Measurements from ENCODE around the gene LAMA3.

Gene LAMA3

GRCh38 chr18:23772327-23773024 lies 83.2 kb downstream of the LAMA3 start:
- H3K27me3 Mint-ChIP-seq = peaks cover 7% of the 10 kb centered on the region
- ATAC-seq (ENCODE audit: low read depth) (no peak), DNase-seq (ENCODE audit: low spot score in 2 of 2) (no peak)
- H3K36me3 Mint-ChIP-seq = no peaks in the 10 kb centered on the region
- no peak overlapping the region for H3K4me3 Mint-ChIP-seq
- H3K27ac Mint-ChIP-seq = no peak overlapping the region
- peaks cover 6% of the 10 kb centered on the region for H3K9me3 Mint-ChIP-seq
- H3K4me1 Mint-ChIP-seq = no peaks in the 10 kb centered on the region

- Mint-ChIP-seq H3K4me1 (no peaks in the 10 kb centered on the region), H3K27ac (no peak overlapping the region), H3K36me3 (no peaks in the 10 kb centered on the region), H3K9me3 (no peaks in the 10 kb centered on the region), H3K4me3 (no peak overlapping the region), H3K27me3 (peaks cover 11% of the 10 kb centered on the region)
- ATAC-seq (ENCODE audit: low read depth) = no peak
- DNase-seq (ENCODE audit: low spot score in 2 of 2) = no peak
Observed at GRCh38 chr18:23776306-23776705, 87.1 kb downstream of the LAMA3 start.

- no peaks in the 10 kb centered on the region for H3K4me1 Mint-ChIP-seq
- no peaks in the 10 kb centered on the region for H3K36me3 Mint-ChIP-seq
- H3K4me3 Mint-ChIP-seq = no peak overlapping the region
- ATAC-seq (ENCODE audit: low read depth) (no peak), DNase-seq (ENCODE audit: low spot score in 2 of 2) (no peak)
- no peak overlapping the region for H3K27ac Mint-ChIP-seq
- H3K27me3 Mint-ChIP-seq = peaks cover 13% of the 10 kb centered on the region
- no peaks in the 10 kb centered on the region for H3K9me3 Mint-ChIP-seq
Observed at GRCh38 chr18:23778828-23779227, 89.6 kb downstream of the LAMA3 start.

- ATAC-seq (ENCODE audit: low read depth) (no peak), DNase-seq (ENCODE audit: low spot score in 2 of 2) (no peak)
- Mint-ChIP-seq H3K36me3 (no peaks in the 10 kb centered on the region), H3K9me3 (no peaks in the 10 kb centered on the region), H3K4me1 (no peaks in the 10 kb centered on the region), H3K27me3 (peaks cover 20% of the 10 kb centered on the region), H3K4me3 (no peak overlapping the region), H3K27ac (no peak overlapping the region)
Observed at GRCh38 chr18:23779696-23780303, 90.5 kb downstream of the LAMA3 start.

GRCh38 chr18:23784832-23785245 lies 95.6 kb downstream of the LAMA3 start:
- peaks cover 12% of the 10 kb centered on the region for H3K9me3 Mint-ChIP-seq
- H3K4me1 Mint-ChIP-seq = no peaks in the 10 kb centered on the region
- H3K27me3 Mint-ChIP-seq = peaks cover 21% of the 10 kb centered on the region
- ATAC-seq (ENCODE audit: low read depth) (no peak), DNase-seq (ENCODE audit: low spot score in 2 of 2) (no peak)
- no peak overlapping the region for H3K27ac Mint-ChIP-seq
- H3K36me3 Mint-ChIP-seq = peaks cover 5% of the 10 kb centered on the region
- H3K4me3 Mint-ChIP-seq = no peak overlapping the region

- H3K27ac Mint-ChIP-seq = no peak overlapping the region
- no peak for ATAC-seq (ENCODE audit: low read depth)
Observed at GRCh38 chr18:23793051-23793450, 103.8 kb downstream of the LAMA3 start.

GRCh38 chr18:23793985-23794867 lies 105.0 kb downstream of the LAMA3 start:
- H3K4me1 Mint-ChIP-seq = no peaks in the 10 kb centered on the region
- H3K4me3 Mint-ChIP-seq = no peak overlapping the region
- H3K27ac Mint-ChIP-seq = no peak overlapping the region
- peaks cover 9% of the 10 kb centered on the region for H3K27me3 Mint-ChIP-seq
- DNase-seq (ENCODE audit: low spot score in 2 of 2) (no peak), ATAC-seq (ENCODE audit: low read depth) (no peak)
- peaks cover 4% of the 10 kb centered on the region for H3K9me3 Mint-ChIP-seq
- no peaks in the 10 kb centered on the region for H3K36me3 Mint-ChIP-seq

More at GRCh38 chr18:23793051-23793450, 103.8 kb downstream of the LAMA3 start:
- DNase-seq (ENCODE audit: low spot score in 2 of 2) = no peak
- Mint-ChIP-seq H3K4me3 (no peak overlapping the region), H3K27me3 (peaks cover 6% of the 10 kb centered on the region), H3K9me3 (peaks cover 4% of the 10 kb centered on the region), H3K4me1 (no peaks in the 10 kb centered on the region), H3K36me3 (no peaks in the 10 kb centered on the region)

- DNase-seq (ENCODE audit: low spot score in 2 of 2) = no peak
- no peaks in the 10 kb centered on the region for H3K4me1 Mint-ChIP-seq
- H3K27me3 Mint-ChIP-seq = peaks cover 13% of the 10 kb centered on the region
- H3K36me3 Mint-ChIP-seq = no peaks in the 10 kb centered on the region
- no peak overlapping the region for H3K4me3 Mint-ChIP-seq
- ATAC-seq (ENCODE audit: low read depth) = no peak
- H3K9me3 Mint-ChIP-seq = peaks cover 2% of the 10 kb centered on the region
- no peak overlapping the region for H3K27ac Mint-ChIP-seq
Observed at GRCh38 chr18:23798249-23798648, 109.0 kb downstream of the LAMA3 start.

- ATAC-seq (ENCODE audit: low read depth) (no peak), DNase-seq (ENCODE audit: low spot score in 2 of 2) (no peak)
- no peaks in the 10 kb centered on the region for H3K36me3 Mint-ChIP-seq
- H3K4me1 Mint-ChIP-seq = no peaks in the 10 kb centered on the region
- peaks cover 2% of the 10 kb centered on the region for H3K9me3 Mint-ChIP-seq
- H3K4me3 Mint-ChIP-seq = no peak overlapping the region
- no peak overlapping the region for H3K27ac Mint-ChIP-seq
- H3K27me3 Mint-ChIP-seq = peaks cover 15% of the 10 kb centered on the region
Observed at GRCh38 chr18:23798824-23799223, 109.6 kb downstream of the LAMA3 start.

- no peak for ATAC-seq (ENCODE audit: low read depth)
- Mint-ChIP-seq H3K4me1 (no peaks in the 10 kb centered on the region), H3K4me3 (no peak overlapping the region), H3K27me3 (peaks cover 15% of the 10 kb centered on the region), H3K36me3 (no peaks in the 10 kb centered on the region), H3K27ac (no peak overlapping the region), H3K9me3 (peaks cover 2% of the 10 kb centered on the region)
- no peak for DNase-seq (ENCODE audit: low spot score in 2 of 2)
Observed at GRCh38 chr18:23799540-23799939, 110.3 kb downstream of the LAMA3 start.

- Mint-ChIP-seq H3K9me3 (peaks cover 2% of the 10 kb centered on the region), H3K4me1 (no peaks in the 10 kb centered on the region), H3K4me3 (no peak overlapping the region), H3K27ac (no peak overlapping the region), H3K27me3 (peaks cover 15% of the 10 kb centered on the region), H3K36me3 (no peaks in the 10 kb centered on the region)
- no peak for ATAC-seq (ENCODE audit: low read depth)
- DNase-seq (ENCODE audit: low spot score in 2 of 2) = no peak
Observed at GRCh38 chr18:23800902-23801301, 111.6 kb downstream of the LAMA3 start.

- H3K4me1 Mint-ChIP-seq = no peaks in the 10 kb centered on the region
Observed at GRCh38 chr18:23802817-23803216, 113.6 kb downstream of the LAMA3 start.

GRCh38 chr18:23803755-23804154 lies 114.5 kb downstream of the LAMA3 start:
- peaks cover 12% of the 10 kb centered on the region for H3K27me3 Mint-ChIP-seq

More at GRCh38 chr18:23802817-23803216, 113.6 kb downstream of the LAMA3 start:
- peaks cover 16% of the 10 kb centered on the region for H3K27me3 Mint-ChIP-seq
- H3K4me3 Mint-ChIP-seq = no peak overlapping the region
- H3K9me3 Mint-ChIP-seq = peaks cover 3% of the 10 kb centered on the region
- DNase-seq (ENCODE audit: low spot score in 2 of 2) (no peak), ATAC-seq (ENCODE audit: low read depth) (no peak)
- peaks cover 1% of the 10 kb centered on the region for H3K36me3 Mint-ChIP-seq
- H3K27ac Mint-ChIP-seq = no peak overlapping the region

GRCh38 chr18:23805898-23806297 lies 116.6 kb downstream of the LAMA3 start:
- Mint-ChIP-seq H3K4me1 (no peaks in the 10 kb centered on the region), H3K27ac (no peak overlapping the region), H3K36me3 (peaks cover 1% of the 10 kb centered on the region), H3K4me3 (no peak overlapping the region), H3K27me3 (peaks cover 8% of the 10 kb centered on the region), H3K9me3 (peaks cover 1% of the 10 kb centered on the region)
- ATAC-seq (ENCODE audit: low read depth) (no peak), DNase-seq (ENCODE audit: low spot score in 2 of 2) (no peak)

More at GRCh38 chr18:23803755-23804154, 114.5 kb downstream of the LAMA3 start:
- peaks cover 1% of the 10 kb centered on the region for H3K36me3 Mint-ChIP-seq
- H3K27ac Mint-ChIP-seq = no peak overlapping the region
- DNase-seq (ENCODE audit: low spot score in 2 of 2) = no peak
- H3K4me1 Mint-ChIP-seq = no peaks in the 10 kb centered on the region
- ATAC-seq (ENCODE audit: low read depth) = no peak
- no peak overlapping the region for H3K4me3 Mint-ChIP-seq
- H3K9me3 Mint-ChIP-seq = peaks cover 3% of the 10 kb centered on the region
